Measurements from ENCODE around the gene RREB1.

DNA sequence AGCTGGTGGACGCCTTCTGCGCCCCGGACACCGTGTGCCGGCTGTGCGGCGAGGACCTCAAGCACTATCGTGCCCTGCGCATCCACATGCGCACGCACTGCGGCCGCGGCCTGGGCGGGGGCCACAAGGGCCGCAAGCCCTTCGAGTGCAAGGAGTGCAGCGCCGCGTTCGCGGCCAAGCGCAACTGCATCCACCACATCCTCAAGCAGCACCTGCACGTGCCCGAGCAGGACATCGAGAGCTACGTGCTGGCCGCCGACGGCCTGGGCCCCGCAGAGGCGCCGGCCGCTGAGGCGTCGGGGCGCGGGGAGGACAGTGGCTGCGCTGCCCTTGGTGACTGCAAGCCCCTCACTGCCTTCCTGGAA is 122.5 kb downstream of the RREB1 start:
- TF ChIP-seq POLR2A (IDR thresholded peaks at IDR 0.05; ENCODE audit: low read depth, low read length) (no peak), POLR2AphosphoS5 (IDR thresholded peaks at IDR 0.05; ENCODE audit: low read depth, low read length) (no peak), TAF1 (IDR thresholded peaks at IDR 0.05; ENCODE audit: low read depth, low read length) (no peak), SPI1 (IDR thresholded peaks at IDR 0.05; ENCODE audit: low read depth, low read length) (no peak)

Data from GM12891 (cell line).